GM10266 (cell line): ENCODE data around the gene CCP110.

Experiments used
- DNase-seq: peaks from one replicate; pipeline ENCODE4 v3.0.0; 2012; ENCODE audit errors: extremely low spot score
- CTCF ChIP-seq: IDR thresholded peaks from 2 replicates; pipeline ENCODE4 v1.5.1; 2012; ENCODE audit warnings: mild to moderate bottlenecking, low read depth; ENCODE audit not compliant: control insufficient read depth, insufficient read depth; ENCODE audit errors: missing control alignments

The CCP110 gene

GRCh38 chr16:19521471-19522396, 2.0 kb upstream of the CCP110 start, which contains the start of gene GDE1:
Gene GDE1 (minus strand): TSS chr16:19522098. CDS start chr16:19521964, 134 bp downstream.
- DNase-seq = peak; percentile 91
- TF ChIP-seq CTCF = peak; percentile 54

DNA sequence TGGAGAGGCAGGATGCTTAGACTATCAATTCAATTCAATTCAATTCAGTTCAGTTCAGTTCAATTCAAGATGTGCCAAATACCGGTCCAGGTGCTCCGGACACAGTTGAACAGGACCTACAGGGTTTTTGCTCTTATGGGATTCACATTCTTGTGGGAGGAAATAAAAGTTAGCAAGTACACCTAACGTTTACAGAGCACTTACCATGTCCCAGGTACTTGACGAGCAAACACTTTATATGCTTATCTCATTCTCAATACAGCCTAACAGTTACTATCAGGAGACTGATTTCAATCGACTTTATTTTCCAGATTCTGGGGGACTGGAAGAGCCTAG, 1.4 kb upstream of the CCP110 start:
- DNase-seq = no peak
- TF ChIP-seq CTCF = no peak

DNA sequence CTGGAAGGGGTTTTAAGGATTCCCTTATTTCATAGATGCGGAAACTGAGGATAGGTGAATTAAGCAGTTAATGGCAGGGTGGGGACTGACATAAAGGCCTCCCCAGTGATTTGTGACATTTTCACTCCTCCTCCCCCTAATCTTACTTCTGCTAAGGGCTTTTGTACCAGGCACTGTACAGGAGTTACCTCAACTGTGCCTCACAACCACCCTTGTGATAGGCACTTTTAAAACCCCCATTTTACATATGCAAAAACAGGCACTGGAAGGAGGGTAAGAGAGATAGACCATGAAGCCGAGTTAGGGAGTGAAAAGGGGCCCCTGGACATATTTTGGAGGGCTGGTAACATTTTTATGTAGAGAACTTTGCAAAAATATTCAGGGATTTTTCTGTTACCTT, 982 bp upstream of the CCP110 start:
- DNase-seq = no peak
- TF ChIP-seq CTCF = no peak

- no peak for DNase-seq
- TF ChIP-seq CTCF = no peak
These were observed 571 bp upstream of the CCP110 start for GRCh38 chr16:19523184-19523558.

DNA sequence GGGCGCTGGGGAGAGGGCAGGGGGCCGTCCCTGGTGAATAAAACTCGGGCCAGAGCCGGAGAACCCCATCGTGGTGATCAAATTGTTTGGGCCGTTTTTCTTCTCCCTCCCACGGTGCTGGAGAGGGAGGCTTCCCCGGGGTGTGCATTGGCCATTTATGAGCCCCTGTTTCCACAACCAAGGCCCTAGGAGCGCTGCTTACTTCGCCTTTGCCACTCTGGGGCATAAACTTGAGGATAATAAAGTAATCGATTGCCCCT, 544 bp downstream of the CCP110 start:
- no peak for TF ChIP-seq CTCF
- DNase-seq = no peak

DNA sequence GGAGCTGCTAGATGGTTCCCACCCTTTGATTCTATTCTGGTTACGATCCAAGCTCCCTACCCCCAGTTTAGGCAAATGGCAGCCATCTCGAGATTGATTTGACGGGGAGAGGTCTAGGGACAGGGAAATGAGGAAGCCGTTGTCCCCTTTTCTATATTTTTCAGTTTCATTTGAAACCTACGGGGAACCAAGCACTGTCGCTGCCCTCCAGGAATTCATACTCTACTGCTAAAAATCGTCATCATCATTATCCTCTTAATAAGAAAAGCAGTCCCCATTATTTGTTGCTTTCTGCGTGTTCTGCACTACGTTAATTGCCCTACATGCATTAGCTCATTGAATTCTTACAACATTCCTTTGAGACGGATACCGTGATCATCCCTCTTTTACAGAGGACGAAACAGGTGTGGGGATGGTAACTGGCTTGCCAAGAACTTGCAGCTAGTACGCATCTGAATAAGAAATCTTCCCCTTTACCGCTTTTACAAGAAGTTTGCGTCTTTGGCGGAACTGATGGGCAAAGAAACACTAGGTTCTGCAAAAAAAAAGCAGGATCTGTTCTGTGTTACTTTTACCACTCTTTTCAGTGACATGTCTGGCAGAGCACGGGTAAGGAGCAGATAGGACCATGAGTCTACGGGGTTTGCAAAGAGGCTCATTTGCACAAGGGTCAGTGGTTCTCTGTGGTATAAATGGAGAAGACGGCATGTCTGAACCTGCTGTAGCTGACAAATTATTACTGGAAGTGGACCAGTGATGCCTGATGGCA, 1.1 kb downstream of the CCP110 start:
- no peak for TF ChIP-seq CTCF
- peak; percentile 14 for DNase-seq

- DNase-seq = no peak
- TF ChIP-seq CTCF = no peak
These were observed 1.6 kb downstream of the CCP110 start for GRCh38 chr16:19525385-19525723.
